SW480 (cell line): ENCODE measurements around the gene HS3ST4.
"Not testable (repeated sequence)": the region's sequence is repeated elsewhere in the genome, so short reads cannot be mapped to it uniquely, and the experiment has no call there.

Experiments used
- DNase-seq: peaks from one replicate; pipeline ENCODE4 v3.0.0-alpha.2; 2016; ENCODE audit warnings: low spot score

The HS3ST4 gene

GRCh38 chr16:25988882-25989281 lies 297.1 kb downstream of the HS3ST4 start:
- no peak for DNase-seq

- DNase-seq, result peak; percentile 1
Measured at GRCh38 chr16:25996052-25996451, 304.3 kb downstream of the HS3ST4 start.

- DNase-seq, result no peak
Measured at GRCh38 chr16:26005336-26005735, 313.6 kb downstream of the HS3ST4 start.

GRCh38 chr16:26012376-26012775 lies 320.6 kb downstream of the HS3ST4 start:
- no peak for DNase-seq

- no peak for DNase-seq
Measured at GRCh38 chr16:26015776-26016175, 324.0 kb downstream of the HS3ST4 start.

- no peak for DNase-seq
Measured at GRCh38 chr16:26016989-26017388, 325.2 kb downstream of the HS3ST4 start.

GRCh38 chr16:26019381-26020242 lies 327.9 kb downstream of the HS3ST4 start:
- no peak for DNase-seq

- DNase-seq, result no peak
Measured at GRCh38 chr16:26026709-26027450, 335.1 kb downstream of the HS3ST4 start.

GRCh38 chr16:26031286-26031685 lies 339.5 kb downstream of the HS3ST4 start:
- no peak for DNase-seq

- not testable (repeated sequence) for DNase-seq
Measured at GRCh38 chr16:26032661-26033060, 340.9 kb downstream of the HS3ST4 start.

GRCh38 chr16:26041952-26042668 lies 350.4 kb downstream of the HS3ST4 start:
- DNase-seq, result no peak

GRCh38 chr16:26050472-26050871 lies 358.7 kb downstream of the HS3ST4 start:
- DNase-seq, result no peak

- no peak for DNase-seq
Measured at GRCh38 chr16:26051063-26051462, 359.3 kb downstream of the HS3ST4 start.

- DNase-seq, result no peak
Measured at GRCh38 chr16:26053889-26054288, 362.1 kb downstream of the HS3ST4 start.

- no peak for DNase-seq
Measured at GRCh38 chr16:26058326-26058725, 366.6 kb downstream of the HS3ST4 start.

GRCh38 chr16:26070302-26071100 lies 378.7 kb downstream of the HS3ST4 start:
- no peak for DNase-seq

- no peak for DNase-seq
Measured at GRCh38 chr16:26071101-26071866, 379.5 kb downstream of the HS3ST4 start.

GRCh38 chr16:26078716-26079355 lies 387.1 kb downstream of the HS3ST4 start:
- DNase-seq, result no peak

- no peak for DNase-seq
Measured at GRCh38 chr16:26087091-26087490, 395.3 kb downstream of the HS3ST4 start.

- no peak for DNase-seq
Measured at GRCh38 chr16:26091511-26091910, 399.8 kb downstream of the HS3ST4 start.
